OCI-LY7 (cell line): Measurements from ENCODE around the gene TLL2.

Source experiments
- CTCF ChIP-seq: fragments of 200-600 bp; sonication (generic); conservative IDR thresholded peaks from 2 replicates; pipeline ENCODE4 v1.5.1; 2014; ENCODE audit warnings: mild to moderate bottlenecking, antibody characterized with exemption, low read length, moderate library complexity, mixed read lengths
- EZH2phosphoT487 ChIP-seq: fragments of 200-600 bp; sonication (generic); IDR thresholded peaks from 2 replicates; pipeline ENCODE4 v1.6.1; 2018; ENCODE audit warnings: low read depth, borderline replicate concordance, mild to moderate bottlenecking, mixed run types, antibody characterized with exemption, low read length, moderate library complexity, mixed read lengths

GRCh38 chr10:96555330-96555729 lies 41.6 kb upstream of the TLL2 start:
- TF ChIP-seq CTCF (no peak), EZH2phosphoT487 (no peak)
